ENCODE data around the gene FASTKD3. TPM values are rescaled to one million over a fixed set of nuclear protein-coding genes. Genes with fewer than 3 reads are reported as not detected.
A peak's percentile ranks its signal among the peaks of the same experiment; 100 is the strongest.

Gene FASTKD3
- total RNA-seq, 2 donors from 2014 or later, result 13.6 to 16.2 TPM

DNA sequence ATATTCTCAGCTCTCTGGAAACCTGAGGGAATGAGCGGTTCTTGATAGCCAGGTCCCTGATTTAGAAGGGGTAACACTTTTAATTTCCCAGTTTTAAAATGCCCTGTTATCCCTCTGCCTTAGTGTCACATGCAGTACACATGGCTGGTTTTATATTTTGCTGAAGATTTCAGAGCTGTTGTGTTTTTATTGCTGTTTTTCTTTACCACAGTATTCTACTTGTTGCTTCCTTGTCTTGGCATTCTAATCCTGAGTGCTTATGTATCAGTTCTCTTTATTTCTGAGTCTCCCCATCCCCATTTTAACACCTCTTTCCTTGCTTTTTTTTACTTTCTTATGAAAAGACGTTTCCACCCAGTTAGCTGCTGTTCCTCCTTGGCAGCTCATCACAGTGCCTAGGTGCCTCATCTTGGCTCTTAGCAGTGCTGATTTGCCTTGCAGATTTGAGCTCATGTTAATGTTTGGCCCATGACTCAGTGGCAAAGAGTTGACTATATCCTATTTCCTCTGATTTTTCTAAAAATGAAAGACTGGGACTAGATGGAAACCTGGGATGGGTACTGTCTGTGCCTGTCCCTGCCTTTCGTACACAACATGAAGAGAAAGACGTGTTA lies 3.8 kb upstream of the FASTKD3 start:
- Mint-ChIP-seq H3K9me3 (no peaks in the 10 kb centered on the region), H3K4me3 (peak overlapping the region; percentile 67), H3K4me1 (ENCODE audit: low read depth in 2 of 2) (peaks cover 62 to 71% of the 10 kb centered on the region in 2 donors), H3K27me3 (no peaks in the 10 kb centered on the region), H3K36me3 (peaks cover 36% of the 10 kb centered on the region), H3K27ac (peak overlapping the region; percentile 86 to 90)
- ATAC-seq (no peak), DNase-seq (ENCODE audit: low spot score) (no peak)

DNA sequence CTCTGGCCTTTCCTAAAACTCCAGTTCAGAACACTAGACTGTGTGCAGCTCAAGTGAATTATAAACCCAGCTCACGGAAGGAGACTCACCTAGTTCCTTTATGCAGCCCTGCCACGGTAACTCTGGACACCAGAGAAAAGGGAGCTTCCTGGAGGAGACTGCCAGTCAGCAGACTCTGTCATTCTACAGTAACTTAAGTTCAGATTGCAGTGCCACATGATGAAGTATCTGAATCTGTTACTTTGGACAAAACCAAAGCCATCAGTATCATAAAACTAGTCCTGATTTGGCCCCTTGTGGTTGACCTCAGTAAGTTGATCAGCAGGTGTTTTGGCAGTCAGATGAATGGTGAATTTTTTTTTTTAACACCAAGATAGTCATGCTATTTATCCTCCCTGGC lies 2.8 kb upstream of the FASTKD3 start:
- ATAC-seq (no peak), DNase-seq (ENCODE audit: low spot score) (no peak)
- Mint-ChIP-seq H3K27ac (peak overlapping the region; percentile 86 to 90), H3K36me3 (peaks cover 32% of the 10 kb centered on the region), H3K4me1 (ENCODE audit: low read depth in 2 of 2) (peaks cover 59 to 70% of the 10 kb centered on the region in 2 donors), H3K9me3 (no peaks in the 10 kb centered on the region), H3K4me3 (peak overlapping the region; percentile 95), H3K27me3 (no peaks in the 10 kb centered on the region)

DNA sequence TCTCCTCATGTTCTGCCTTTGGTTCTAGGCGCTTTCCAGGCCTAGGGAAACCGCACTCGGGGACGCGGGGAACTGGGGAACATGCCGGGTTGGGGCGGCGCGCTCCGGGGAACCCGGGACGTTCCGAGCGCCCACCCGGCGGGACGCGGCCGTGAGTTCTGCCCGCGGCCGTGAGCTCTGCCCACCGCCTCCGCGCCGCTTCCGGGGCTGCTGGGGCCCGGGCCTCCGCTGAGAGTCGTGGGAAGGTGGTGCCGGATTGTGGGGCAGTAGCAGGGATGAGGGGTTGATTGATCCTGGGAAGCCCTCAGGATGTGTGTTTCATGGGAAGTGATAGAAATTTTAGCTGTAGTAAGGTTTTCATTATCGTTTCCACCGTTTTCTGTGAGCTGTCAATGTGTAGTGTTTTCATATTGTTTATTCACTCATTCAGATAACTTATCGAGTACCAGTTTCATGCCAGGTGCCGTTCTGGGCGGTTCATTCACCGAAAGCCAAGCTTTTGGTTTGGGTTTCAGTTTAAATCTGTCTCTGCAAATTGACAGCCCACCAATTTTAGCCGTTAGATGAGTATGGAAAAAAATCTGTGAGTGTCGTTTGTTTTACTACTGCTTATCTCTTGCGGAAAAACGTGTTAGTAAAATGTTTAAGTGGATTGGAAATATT lies 774 bp upstream of the FASTKD3 start:
- peaks cover 50 to 59% of the 10 kb centered on the region in 2 donors for H3K4me1 Mint-ChIP-seq (ENCODE audit: low read depth in 2 of 2)
- H3K4me3 Mint-ChIP-seq, result peak overlapping the region; percentile 95

DNA sequence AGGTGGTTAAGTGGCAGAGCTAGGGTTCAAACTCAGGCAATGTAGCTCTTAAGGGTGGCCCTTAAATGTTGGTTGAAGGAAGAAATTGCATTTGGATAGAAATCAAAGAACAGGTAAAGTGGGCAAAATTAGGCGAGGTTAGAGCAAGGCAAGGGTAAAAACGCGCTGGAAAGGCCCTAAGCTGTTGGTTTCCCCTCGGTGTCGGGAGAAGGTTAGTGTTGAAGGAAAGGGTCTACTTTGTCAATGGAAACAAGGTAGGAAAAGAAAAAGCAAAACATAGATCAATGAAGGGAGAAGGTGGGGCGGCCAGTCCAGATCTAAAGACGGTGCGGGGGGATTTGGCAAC lies 431 bp downstream of the FASTKD3 start:
- ATAC-seq, result no peak
- Mint-ChIP-seq H3K27ac (peak overlapping the region; percentile 61 to 88), H3K27me3 (no peaks in the 10 kb centered on the region), H3K9me3 (no peaks in the 10 kb centered on the region), H3K4me3 (peak overlapping the region; percentile 95), H3K36me3 (peaks cover 10% of the 10 kb centered on the region), H3K4me1 (ENCODE audit: low read depth in 2 of 2) (peaks cover 42 to 52% of the 10 kb centered on the region in 2 donors)
- no peak for DNase-seq (ENCODE audit: low spot score)

More for the DNA sequence above, 774 bp upstream of the FASTKD3 start:
- DNase-seq (ENCODE audit: low spot score) (no peak), ATAC-seq (peak; percentile 69 to 74)
- H3K9me3 Mint-ChIP-seq, result no peaks in the 10 kb centered on the region
- peaks cover 16% of the 10 kb centered on the region for H3K36me3 Mint-ChIP-seq
- H3K27ac Mint-ChIP-seq, result peak overlapping the region; percentile 61 to 90
- no peaks in the 10 kb centered on the region for H3K27me3 Mint-ChIP-seq

DNA sequence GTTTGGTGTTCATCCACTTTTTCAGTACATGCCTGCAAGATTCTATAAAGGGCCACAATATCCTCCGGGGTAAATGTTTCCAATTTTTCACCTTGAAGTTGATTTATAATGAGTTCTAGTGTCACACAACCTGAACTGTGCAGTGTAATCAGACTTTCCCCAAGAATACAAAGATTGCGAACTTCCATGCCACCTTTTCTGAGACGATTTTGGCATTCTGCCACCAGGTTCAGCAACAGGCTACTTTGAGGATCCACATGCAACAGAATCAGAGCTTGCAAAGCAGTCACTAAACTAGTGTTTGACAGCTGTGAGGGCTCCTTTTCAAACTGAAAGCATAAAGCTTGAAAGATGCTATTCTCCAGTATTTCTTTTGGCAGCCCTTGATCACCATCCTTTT lies 1.6 kb downstream of the FASTKD3 start:
- no peak overlapping the region for H3K27ac Mint-ChIP-seq
- DNase-seq (ENCODE audit: low spot score), result no peak
- H3K36me3 Mint-ChIP-seq, result peaks cover 10% of the 10 kb centered on the region
- H3K4me3 Mint-ChIP-seq, result peak overlapping the region; percentile 95
- H3K27me3 Mint-ChIP-seq, result no peaks in the 10 kb centered on the region
- H3K4me1 Mint-ChIP-seq (ENCODE audit: low read depth in 2 of 2), result peaks cover 34 to 41% of the 10 kb centered on the region in 2 donors
- no peak for ATAC-seq
- no peaks in the 10 kb centered on the region for H3K9me3 Mint-ChIP-seq

DNA sequence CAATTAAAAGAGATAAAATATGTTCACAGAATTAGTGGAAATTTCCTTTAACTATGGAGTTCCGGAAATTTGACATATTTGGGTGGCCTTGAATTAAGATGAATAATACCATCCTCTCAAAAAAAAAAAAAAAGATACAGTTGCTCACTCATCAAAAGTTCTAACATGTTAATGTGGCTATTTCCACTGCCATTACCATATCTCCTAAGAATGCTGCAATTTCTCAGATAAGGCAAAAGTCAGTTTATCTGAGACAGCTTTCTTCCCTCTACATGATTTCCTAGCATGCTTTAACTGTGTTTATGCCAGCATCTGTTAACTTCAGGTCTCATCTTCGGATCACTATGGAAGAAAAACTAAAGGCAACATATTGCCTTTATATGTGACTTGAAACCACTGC lies 2.6 kb downstream of the FASTKD3 start:
- ATAC-seq, result no peak
- Mint-ChIP-seq H3K4me3 (no peak overlapping the region), H3K36me3 (peaks cover 15% of the 10 kb centered on the region), H3K4me1 (ENCODE audit: low read depth in 2 of 2) (peaks cover 25 to 31% of the 10 kb centered on the region in 2 donors), H3K9me3 (no peaks in the 10 kb centered on the region), H3K27ac (peak overlapping the region in 1 of 2 donors; percentile 25), H3K27me3 (no peaks in the 10 kb centered on the region)
- DNase-seq (ENCODE audit: low spot score), result no peak

DNA sequence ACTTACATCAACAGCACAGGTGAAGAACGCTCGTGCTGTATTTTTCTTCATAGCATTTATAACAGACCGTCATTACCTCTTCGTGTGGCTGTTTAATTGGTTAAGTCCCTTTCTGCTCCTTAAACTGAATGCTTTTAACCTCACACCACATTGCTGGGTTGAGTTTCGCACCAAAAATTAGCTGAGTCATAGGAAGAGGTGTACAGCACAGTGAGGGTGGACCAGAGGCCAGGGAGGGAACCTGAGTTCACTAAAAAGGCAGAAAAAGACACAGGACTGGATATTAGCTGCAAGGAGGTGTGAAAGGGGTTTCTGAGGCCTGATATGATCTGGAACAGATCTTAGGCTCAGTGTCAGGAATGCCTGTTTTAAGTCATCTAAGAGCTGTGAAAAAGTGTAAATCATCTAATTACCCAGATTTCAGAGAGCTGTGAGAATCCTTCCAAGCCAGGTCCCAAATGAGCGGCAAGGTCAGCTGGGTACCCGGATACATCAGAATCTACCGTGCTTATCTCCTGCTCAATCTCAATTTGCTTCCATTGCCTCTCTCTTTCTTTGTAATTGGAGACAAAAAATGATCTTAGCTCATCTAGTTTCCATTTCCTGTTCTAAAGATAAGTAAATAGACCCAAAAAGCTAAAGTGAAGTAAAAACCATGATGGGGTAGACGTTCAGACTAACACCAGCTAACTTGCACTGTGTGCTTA lies 10.8 kb downstream of the FASTKD3 start:
- Mint-ChIP-seq H3K27me3 (no peaks in the 10 kb centered on the region), H3K9me3 (no peaks in the 10 kb centered on the region), H3K36me3 (peaks cover 16% of the 10 kb centered on the region), H3K4me3 (no peak overlapping the region), H3K4me1 (ENCODE audit: low read depth in 2 of 2) (peaks cover 12 to 13% of the 10 kb centered on the region in 2 donors), H3K27ac (peak overlapping the region in 1 of 2 donors; percentile 28)
- ATAC-seq (peak in 1 of 2 donors; percentile 71), DNase-seq (ENCODE audit: low spot score) (no peak)

DNA sequence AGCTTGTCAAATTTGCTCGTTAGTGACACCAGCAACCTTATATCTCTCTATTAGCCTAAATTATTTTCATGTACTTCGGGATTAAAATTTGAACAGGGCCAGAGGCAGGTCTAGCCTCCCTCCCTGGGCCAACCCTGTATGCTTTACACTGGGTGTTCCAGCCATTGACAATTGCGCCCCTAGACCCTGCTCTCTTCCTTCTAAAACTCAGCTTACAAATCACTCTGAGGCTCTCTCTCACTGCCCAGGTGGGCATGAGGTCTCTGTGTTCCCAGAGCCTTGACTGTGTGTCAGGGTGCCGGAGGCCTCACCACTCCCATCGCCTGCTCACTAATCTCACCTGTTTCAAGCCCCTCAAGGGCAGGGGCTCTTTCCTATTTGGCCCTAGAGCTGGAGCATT lies 11.5 kb downstream of the FASTKD3 start:
- no peak for DNase-seq (ENCODE audit: low spot score)
- Mint-ChIP-seq H3K9me3 (no peaks in the 10 kb centered on the region), H3K27ac (peak overlapping the region in 1 of 2 donors; percentile 28), H3K36me3 (peaks cover 12% of the 10 kb centered on the region), H3K4me3 (no peak overlapping the region), H3K27me3 (peaks cover 0 to under 1% of the 10 kb centered on the region in 2 donors), H3K4me1 (ENCODE audit: low read depth in 2 of 2) (peaks cover 13 to 17% of the 10 kb centered on the region in 2 donors)
- no peak for ATAC-seq

DNA sequence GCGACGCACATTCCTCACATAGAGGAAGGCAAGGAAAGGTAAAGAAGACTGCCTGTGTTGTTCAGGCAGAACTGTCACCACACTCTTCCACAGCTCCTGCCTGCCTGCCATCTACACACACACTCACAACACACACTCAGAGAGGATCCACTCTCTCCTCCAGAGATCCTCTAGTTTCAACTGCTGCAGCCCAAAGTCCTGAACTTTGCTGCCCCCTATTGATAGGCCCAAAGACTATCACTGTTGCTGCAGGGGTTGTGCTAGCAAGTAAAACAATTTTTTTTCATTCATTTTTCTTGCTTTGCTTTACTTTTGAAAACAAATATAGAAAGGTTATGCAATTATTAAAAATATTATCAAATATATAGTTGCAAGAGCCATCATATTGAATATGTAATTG lies 12.0 kb downstream of the FASTKD3 start:
- Mint-ChIP-seq H3K36me3 (peaks cover 12% of the 10 kb centered on the region), H3K9me3 (no peaks in the 10 kb centered on the region), H3K4me3 (no peak overlapping the region), H3K27ac (no peak overlapping the region), H3K4me1 (ENCODE audit: low read depth in 2 of 2) (peaks cover 16 to 19% of the 10 kb centered on the region in 2 donors), H3K27me3 (peaks cover 0 to 3% of the 10 kb centered on the region in 2 donors)
- DNase-seq (ENCODE audit: low spot score) (no peak), ATAC-seq (no peak)

DNA sequence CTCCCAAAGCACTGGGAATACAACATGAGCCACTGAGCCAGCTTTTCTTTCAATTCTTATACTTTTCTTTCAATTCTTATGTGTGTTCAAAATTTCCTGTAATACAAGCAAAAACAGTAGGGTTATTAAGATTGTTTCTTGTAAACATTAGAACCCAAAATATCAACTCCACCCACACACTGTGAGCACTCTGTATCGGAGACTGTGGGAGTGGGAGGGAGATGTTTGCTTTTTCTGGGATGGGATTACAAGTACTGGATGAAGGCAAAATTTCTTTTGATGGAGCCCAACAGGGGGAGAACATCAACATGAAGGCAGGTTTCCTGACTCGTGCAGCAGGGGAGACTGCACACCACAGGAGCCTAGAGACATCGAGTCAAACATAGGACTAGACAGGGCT lies 13.2 kb downstream of the FASTKD3 start:
- Mint-ChIP-seq H3K36me3 (peaks cover 8% of the 10 kb centered on the region), H3K4me3 (no peak overlapping the region), H3K9me3 (no peaks in the 10 kb centered on the region), H3K27ac (no peak overlapping the region), H3K4me1 (ENCODE audit: low read depth in 2 of 2) (peaks cover 19 to 23% of the 10 kb centered on the region in 2 donors), H3K27me3 (peaks cover 0 to 5% of the 10 kb centered on the region in 2 donors)
- ATAC-seq, result no peak
- no peak for DNase-seq (ENCODE audit: low spot score)

DNA sequence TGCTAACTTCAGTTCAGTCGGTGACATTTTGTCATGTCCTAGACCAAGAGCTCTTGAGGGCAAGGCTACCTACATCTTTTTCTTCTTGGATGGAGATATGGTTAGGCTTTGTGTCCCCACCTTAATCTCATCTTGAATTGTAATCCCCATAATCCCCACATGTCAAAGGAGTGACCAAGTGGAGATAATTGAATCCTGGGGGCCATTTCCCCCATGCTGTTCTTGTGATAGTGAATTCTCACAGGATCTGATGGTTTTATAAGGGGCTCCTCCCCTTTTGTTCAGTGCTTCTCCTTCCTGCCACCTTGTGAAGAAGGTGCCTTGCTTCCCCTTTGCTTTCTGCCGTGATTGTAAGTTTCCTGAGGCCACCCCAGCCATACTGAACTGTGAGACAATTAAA lies 15.8 kb downstream of the FASTKD3 start:
- Mint-ChIP-seq H3K27ac (no peak overlapping the region), H3K9me3 (no peaks in the 10 kb centered on the region), H3K4me3 (no peak overlapping the region), H3K36me3 (no peaks in the 10 kb centered on the region), H3K27me3 (peaks cover 5 to 9% of the 10 kb centered on the region in 2 donors), H3K4me1 (ENCODE audit: low read depth in 2 of 2) (peaks cover 12 to 22% of the 10 kb centered on the region in 2 donors)
- ATAC-seq (no peak), DNase-seq (ENCODE audit: low spot score) (no peak)

DNA sequence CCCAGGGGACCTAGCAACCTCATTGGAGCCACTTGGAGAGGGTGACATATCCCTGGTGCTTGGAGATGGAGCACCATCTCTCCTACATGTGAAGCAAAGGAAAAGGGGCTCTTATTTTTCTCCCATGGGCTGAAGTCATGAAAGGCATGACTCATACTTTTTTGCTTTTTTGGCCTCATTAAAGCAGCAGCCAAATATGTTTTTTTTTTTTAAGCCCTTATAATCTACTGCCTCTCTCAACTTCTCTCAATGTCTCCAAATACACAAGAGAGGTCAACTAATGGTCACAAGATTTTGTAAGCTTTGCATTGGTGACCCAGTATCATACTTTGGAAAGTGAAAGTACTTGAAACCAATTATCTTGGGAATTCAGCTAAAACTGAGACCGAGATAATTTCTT lies 16.3 kb downstream of the FASTKD3 start:
- peaks cover 8 to 17% of the 10 kb centered on the region in 2 donors for H3K4me1 Mint-ChIP-seq (ENCODE audit: low read depth in 2 of 2)
- H3K27ac Mint-ChIP-seq, result peak overlapping the region in 1 of 2 donors; percentile 78
- ATAC-seq (no peak), DNase-seq (ENCODE audit: low spot score) (no peak)
- H3K36me3 Mint-ChIP-seq, result no peaks in the 10 kb centered on the region
- H3K27me3 Mint-ChIP-seq, result peaks cover 5 to 9% of the 10 kb centered on the region in 2 donors
- peak overlapping the region; percentile 45 for H3K4me3 Mint-ChIP-seq
- H3K9me3 Mint-ChIP-seq, result no peaks in the 10 kb centered on the region

DNA sequence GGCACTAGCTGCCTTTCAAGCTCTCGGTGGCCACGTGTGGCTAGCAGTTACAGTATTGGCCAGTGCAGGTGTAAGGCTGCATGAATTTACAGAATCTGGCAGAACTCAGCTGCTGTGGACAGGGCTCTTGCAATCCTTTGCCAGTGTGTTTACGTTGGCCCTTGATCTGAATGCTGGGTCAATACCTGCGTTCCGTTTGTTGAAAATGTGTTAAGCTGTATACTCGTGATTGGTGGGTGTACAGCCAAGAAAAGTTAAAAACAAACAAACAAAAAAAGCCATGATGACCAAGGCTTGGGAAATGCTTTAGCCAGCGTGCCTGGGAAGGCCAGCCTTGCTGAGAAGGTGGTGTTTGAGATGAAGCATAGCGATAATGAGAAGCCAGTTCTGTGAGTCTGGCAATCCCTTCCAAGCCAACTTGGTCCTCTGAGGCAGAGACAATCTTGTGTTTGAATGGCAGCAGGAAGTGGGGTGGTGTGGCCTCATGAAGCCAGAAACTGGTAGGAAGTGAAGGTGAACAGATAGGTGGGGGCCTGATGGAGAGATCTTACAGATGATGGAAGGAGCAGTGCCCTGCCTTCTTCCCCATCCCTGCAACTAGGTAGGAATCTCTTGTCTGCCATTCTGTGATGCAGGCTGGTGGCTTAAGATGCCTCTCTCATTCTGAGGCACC lies 17.1 kb downstream of the FASTKD3 start:
- peaks cover 5 to 15% of the 10 kb centered on the region in 2 donors for H3K27me3 Mint-ChIP-seq
- H3K4me3 Mint-ChIP-seq, result peak overlapping the region; percentile 78
- DNase-seq (ENCODE audit: low spot score), result no peak
- peaks cover 6 to 14% of the 10 kb centered on the region in 2 donors for H3K4me1 Mint-ChIP-seq (ENCODE audit: low read depth in 2 of 2)
- no peaks in the 10 kb centered on the region for H3K36me3 Mint-ChIP-seq
- no peak for ATAC-seq
- H3K27ac Mint-ChIP-seq, result no peak overlapping the region
- H3K9me3 Mint-ChIP-seq, result no peaks in the 10 kb centered on the region

All from natural killer cell treated with Interleukin-12 subunit alpha and Interleukin-12 subunit beta and Interleukin-15 and Interleukin-18, amount 100 ng/mL, for 72 hours (primary cell).